ENCODE measurements around the gene CLUH. TPM values are rescaled to one million over a fixed set of nuclear protein-coding genes. Genes with fewer than 3 reads are reported as not detected.

CLUH gene
- total RNA-seq, 1 donor from 2014 or later = 36.0 TPM

DNA sequence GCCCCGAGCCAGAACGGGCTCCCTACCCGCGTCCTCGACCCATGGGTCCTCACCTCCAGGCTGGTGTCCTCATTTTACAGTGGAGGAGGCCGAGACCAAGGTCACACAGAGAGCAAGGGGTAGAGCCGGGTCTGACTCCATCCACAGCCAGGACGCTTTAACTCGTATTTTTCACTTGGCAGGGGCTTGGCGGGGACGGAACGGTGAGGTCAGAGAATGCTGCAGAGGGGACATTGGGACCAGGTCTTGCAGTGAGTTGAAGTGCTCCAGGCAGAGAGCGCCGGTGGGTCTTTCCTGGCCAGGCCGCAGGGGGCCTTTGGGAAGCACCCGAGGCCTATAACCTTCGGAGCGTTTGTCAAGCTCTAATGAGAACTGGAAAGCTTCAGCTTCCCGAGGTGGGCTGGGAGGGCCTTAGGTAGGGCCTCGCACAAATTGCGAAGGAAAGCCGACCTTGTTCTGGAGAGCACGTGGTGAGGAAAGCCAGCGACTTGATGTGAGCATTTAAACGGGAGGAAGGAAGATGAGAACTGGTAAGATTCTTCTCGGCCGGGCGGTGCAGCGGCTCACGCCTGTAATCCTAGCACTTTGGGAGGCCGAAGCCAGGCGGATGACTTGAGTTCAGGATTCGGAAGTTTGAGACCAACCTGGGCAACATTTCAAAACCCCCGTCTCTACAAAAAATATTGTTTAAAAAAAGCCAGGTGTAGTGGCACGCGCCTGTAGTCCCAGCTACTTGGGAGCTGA lies 908 bp upstream of the CLUH start:
- Mint-ChIP-seq H3K36me3 (ENCODE audit: low read depth) (no peaks in the 10 kb centered on the region), H3K27ac (ENCODE audit: unreplicated experiment) (no peak overlapping the region), H3K9me3 (ENCODE audit: low read depth) (no peaks in the 10 kb centered on the region), H3K27me3 (ENCODE audit: low read depth) (no peaks in the 10 kb centered on the region), H3K4me1 (ENCODE audit: low read depth) (peaks cover 38% of the 10 kb centered on the region), H3K4me3 (ENCODE audit: unreplicated experiment) (peak overlapping the region; percentile 76)
- DNase-seq (ENCODE audit: low spot score) = no peak
- TF ChIP-seq, protein P1, sequence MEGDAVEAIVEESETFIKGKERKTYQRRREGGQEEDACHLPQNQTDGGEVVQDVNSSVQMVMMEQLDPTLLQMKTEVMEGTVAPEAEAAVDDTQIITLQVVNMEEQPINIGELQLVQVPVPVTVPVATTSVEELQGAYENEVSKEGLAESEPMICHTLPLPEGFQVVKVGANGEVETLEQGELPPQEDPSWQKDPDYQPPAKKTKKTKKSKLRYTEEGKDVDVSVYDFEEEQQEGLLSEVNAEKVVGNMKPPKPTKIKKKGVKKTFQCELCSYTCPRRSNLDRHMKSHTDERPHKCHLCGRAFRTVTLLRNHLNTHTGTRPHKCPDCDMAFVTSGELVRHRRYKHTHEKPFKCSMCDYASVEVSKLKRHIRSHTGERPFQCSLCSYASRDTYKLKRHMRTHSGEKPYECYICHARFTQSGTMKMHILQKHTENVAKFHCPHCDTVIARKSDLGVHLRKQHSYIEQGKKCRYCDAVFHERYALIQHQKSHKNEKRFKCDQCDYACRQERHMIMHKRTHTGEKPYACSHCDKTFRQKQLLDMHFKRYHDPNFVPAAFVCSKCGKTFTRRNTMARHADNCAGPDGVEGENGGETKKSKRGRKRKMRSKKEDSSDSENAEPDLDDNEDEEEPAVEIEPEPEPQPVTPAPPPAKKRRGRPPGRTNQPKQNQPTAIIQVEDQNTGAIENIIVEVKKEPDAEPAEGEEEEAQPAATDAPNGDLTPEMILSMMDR (IDR thresholded peaks at IDR 0.05) = no peak

DNA sequence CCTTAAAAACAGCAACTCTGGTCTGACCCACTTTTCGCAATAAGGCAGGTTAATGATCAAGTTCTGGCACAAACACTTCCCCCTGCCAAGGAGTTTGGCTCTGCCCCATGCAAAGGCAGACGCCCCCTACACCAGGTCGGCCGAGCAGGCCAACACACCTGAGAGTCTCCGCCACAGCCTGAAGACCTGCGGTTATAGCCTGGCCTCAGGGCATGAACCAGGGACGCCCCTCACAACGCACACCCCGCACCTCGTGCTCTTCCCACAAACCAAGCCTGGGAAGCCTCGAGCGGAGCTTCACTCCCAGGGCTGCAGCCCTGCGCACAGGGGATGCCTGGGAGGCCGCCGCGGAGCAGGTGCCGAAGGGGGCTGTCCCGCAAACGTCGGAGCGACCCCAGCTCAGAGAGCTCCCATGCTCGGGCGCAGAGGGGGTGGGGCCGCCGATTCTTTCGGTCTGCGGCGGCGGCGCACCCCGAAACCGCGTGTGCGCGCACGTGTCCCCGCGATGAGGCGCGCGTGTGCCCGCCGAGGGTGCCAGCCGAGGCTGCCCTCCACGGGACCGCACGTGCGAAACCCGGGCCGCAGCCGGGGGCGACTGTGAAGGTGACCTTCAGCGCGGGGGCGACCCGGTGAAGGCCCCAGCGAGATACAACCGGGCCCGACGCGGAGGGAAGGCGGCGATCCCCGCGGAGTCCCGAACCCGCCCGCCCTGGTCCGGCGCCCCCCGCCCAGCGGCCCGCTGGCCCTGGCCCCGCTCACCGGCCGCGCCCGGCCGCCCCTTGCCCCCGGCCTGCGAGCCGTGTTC lies 559 bp downstream of the CLUH start:
- Mint-ChIP-seq H3K36me3 (ENCODE audit: low read depth) (no peaks in the 10 kb centered on the region), H3K9me3 (ENCODE audit: low read depth) (no peaks in the 10 kb centered on the region), H3K27ac (ENCODE audit: unreplicated experiment) (peak overlapping the region; percentile 83), H3K27me3 (ENCODE audit: low read depth) (no peaks in the 10 kb centered on the region), H3K4me3 (ENCODE audit: unreplicated experiment) (peak overlapping the region; percentile 82), H3K4me1 (ENCODE audit: low read depth) (peaks cover 38% of the 10 kb centered on the region)
- TF ChIP-seq, protein P1 (IDR thresholded peaks at IDR 0.05) = no peak
- DNase-seq (ENCODE audit: low spot score) = no peak

DNA sequence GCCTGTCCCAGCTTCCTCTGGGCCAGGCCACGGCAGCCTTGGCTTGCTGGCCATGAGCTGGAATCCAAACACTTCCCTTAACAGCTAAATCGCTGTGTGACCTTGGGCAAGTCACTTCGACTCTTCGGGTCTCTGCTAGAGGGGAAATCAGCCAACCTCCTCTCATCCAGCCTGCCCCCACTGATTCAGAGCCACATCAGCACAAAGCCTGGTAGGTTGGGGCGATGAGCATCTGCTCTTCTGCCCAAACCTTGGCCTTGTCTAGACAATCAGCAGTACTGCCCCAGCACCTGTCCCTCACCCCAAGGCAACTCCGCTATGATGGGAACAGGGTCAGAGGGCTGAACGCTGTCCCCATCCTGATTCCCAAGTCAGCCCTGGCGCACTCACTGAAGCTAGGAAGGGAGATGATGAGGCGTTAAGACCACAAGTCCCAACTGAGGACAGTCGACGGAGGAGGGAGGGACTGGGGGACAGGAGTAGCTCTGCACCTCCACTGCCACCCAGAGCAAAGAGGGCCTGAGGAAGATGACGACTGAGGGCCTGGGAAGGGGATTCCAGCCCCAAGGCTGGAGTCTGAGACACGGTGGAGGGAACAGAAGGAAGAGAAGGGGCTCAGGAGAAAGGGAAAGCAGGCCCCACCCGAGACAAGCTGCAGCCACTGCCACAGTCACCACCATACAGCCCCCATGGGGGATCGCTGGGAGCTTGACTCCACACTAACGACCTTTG lies 1.3 kb downstream of the CLUH start:
- TF ChIP-seq, protein P1 (IDR thresholded peaks at IDR 0.05) = no peak
- Mint-ChIP-seq H3K9me3 (ENCODE audit: low read depth) (no peaks in the 10 kb centered on the region), H3K4me3 (ENCODE audit: unreplicated experiment) (peak overlapping the region; percentile 82), H3K4me1 (ENCODE audit: low read depth) (peaks cover 43% of the 10 kb centered on the region), H3K27ac (ENCODE audit: unreplicated experiment) (peak overlapping the region; percentile 83), H3K27me3 (ENCODE audit: low read depth) (no peaks in the 10 kb centered on the region), H3K36me3 (ENCODE audit: low read depth) (no peaks in the 10 kb centered on the region)
- no peak for DNase-seq (ENCODE audit: low spot score)

DNA sequence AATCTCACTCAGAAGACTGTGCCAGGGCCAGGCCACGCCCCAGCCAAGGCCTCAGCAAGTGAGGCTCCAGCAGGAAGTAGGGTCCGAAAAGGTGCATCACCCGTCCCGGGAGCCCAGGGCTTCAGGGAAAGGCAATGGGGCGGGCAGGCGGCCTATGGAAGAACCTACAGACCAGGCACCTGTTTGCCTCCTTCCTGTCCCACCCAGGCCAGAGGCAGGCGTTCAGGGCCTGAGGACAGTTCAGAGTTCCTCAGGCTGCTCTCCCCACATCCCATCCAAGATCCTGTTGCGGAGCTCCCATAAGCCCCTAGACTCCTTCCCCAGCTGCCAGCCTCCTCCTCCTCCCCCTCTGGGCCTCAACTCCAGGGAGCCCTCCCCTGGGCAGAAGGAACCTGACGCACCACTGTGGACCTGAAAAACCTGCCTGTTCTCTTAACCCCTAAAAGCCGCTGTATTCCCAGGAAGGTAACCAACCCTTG lies 2.3 kb downstream of the CLUH start:
- H3K36me3 Mint-ChIP-seq (ENCODE audit: low read depth) = no peaks in the 10 kb centered on the region
- TF ChIP-seq, protein P1 (IDR thresholded peaks at IDR 0.05) = no peak
- H3K4me3 Mint-ChIP-seq (ENCODE audit: unreplicated experiment) = no peak overlapping the region
- DNase-seq (ENCODE audit: low spot score) = no peak
- H3K27ac Mint-ChIP-seq (ENCODE audit: unreplicated experiment) = peak overlapping the region; percentile 70
- peaks cover 45% of the 10 kb centered on the region for H3K4me1 Mint-ChIP-seq (ENCODE audit: low read depth)
- H3K27me3 Mint-ChIP-seq (ENCODE audit: low read depth) = no peaks in the 10 kb centered on the region
- no peaks in the 10 kb centered on the region for H3K9me3 Mint-ChIP-seq (ENCODE audit: low read depth)

Data from chondrocyte (in vitro differentiated cells).